Vagina (tissue), 2 donors: ENCODE data around the gene ATP8B1.
"Not testable (repeated sequence)": the region's sequence is repeated elsewhere in the genome, so short reads cannot be mapped to it uniquely, and the experiment has no call there.

Experiments used
- POLR2A ChIP-seq, 2 donors: fragments of 450-650 bp; IDR thresholded peaks; one replicate each; pipeline ENCODE4 v1.6.1; 2017; ENCODE audit warnings: antibody characterized with exemption in 2 of 2, mild to moderate bottlenecking in 2 of 2, moderate library complexity in 2 of 2
- TF ChIP-seq, protein P1 (sequence below), 3 experiments: fragments of 450-650 bp in 2 of 3; fragments of 200-600 bp in 1 of 3; sonication (generic) in 1 of 3; IDR thresholded peaks; one replicate each; pipeline ENCODE4 v1.5.1; 2017 to 2019; ENCODE audit warnings: antibody characterized with exemption in 3 of 3, mild to moderate bottlenecking in 2 of 3, moderate library complexity in 2 of 3

DNA sequence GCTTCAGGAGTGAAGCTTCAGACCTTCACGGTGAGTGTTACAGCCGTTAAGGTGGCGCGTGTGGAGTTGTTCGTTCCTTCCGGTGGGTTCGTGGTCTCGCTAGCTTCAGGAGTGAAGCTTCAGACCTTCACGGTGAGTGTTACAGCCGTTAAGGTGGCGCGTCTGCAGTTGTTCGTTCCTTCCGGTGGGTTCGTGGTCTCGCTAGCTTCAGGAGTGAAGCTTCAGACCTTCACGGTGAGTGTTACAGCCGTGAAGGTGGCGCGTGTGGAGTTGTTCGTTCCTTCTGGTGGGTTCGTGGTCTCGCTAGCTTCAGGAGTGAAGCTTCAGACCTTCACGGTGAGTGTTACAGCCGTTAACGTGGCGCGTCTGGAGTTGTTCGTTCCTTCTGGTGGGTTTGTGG is 160.7 kb downstream of the ATP8B1 start:
- TF ChIP-seq, protein P1, sequence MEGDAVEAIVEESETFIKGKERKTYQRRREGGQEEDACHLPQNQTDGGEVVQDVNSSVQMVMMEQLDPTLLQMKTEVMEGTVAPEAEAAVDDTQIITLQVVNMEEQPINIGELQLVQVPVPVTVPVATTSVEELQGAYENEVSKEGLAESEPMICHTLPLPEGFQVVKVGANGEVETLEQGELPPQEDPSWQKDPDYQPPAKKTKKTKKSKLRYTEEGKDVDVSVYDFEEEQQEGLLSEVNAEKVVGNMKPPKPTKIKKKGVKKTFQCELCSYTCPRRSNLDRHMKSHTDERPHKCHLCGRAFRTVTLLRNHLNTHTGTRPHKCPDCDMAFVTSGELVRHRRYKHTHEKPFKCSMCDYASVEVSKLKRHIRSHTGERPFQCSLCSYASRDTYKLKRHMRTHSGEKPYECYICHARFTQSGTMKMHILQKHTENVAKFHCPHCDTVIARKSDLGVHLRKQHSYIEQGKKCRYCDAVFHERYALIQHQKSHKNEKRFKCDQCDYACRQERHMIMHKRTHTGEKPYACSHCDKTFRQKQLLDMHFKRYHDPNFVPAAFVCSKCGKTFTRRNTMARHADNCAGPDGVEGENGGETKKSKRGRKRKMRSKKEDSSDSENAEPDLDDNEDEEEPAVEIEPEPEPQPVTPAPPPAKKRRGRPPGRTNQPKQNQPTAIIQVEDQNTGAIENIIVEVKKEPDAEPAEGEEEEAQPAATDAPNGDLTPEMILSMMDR (IDR thresholded peaks at IDR 0.05), result not testable (repeated sequence)
- TF ChIP-seq POLR2A (IDR thresholded peaks at IDR 0.05), result not testable (repeated sequence)
